ENCODE results near the gene CHD2. TPM values are rescaled to one million over a fixed set of nuclear protein-coding genes. Genes with fewer than 3 reads are reported as not detected.

CHD2 gene
- total and polyA plus RNA-seq, 4 donors = 39.4 to 547 (median 76.3) TPM

GRCh38 chr15:93040288-93041158 lies 140.4 kb downstream of the CHD2 start:
- Histone ChIP-seq H3K27ac (ENCODE audit: low read depth in 1 of 2, low read length in 1 of 2) (no peak overlapping the region), H3K4me1 (ENCODE audit: control insufficient read depth in 5 of 5, insufficient read depth in 5 of 5, low read length in 5 of 5) (peaks cover 0 to 6% (median 4%) of the 10 kb centered on the region in 5 donors), H3K27me3 (ENCODE audit: control insufficient read depth in 3 of 3, insufficient read depth in 3 of 3, low read length in 2 of 3) (no peaks in the 10 kb centered on the region), H3K4me3 (no peak overlapping the region), H3K36me3 (ENCODE audit: control insufficient read depth in 4 of 4, insufficient read depth in 4 of 4, low read length in 4 of 4) (peaks cover 0 to 9% (median 0%) of the 10 kb centered on the region in 4 donors), H3K9me3 (ENCODE audit: control insufficient read depth in 4 of 4, insufficient read depth in 3 of 4, low read length in 3 of 4) (peaks cover 0 to 3% (median 0%) of the 10 kb centered on the region in 4 donors), H3K9ac (ENCODE audit: insufficient read depth in 1 of 2, low read length in 2 of 2) (no peak overlapping the region)
- DNase-seq = no peak
- WGBS, 2 donors = 56 to 63% methylated on average over 19 to 20 of the region's 20 CpGs
- ATAC-seq (ENCODE audit: insufficient read depth, low FRiP score) = no peak
- TF ChIP-seq CTCF (IDR thresholded peaks at IDR 0.05; ENCODE audit: control extremely low read depth, extremely low read depth) = no peak

DNA sequence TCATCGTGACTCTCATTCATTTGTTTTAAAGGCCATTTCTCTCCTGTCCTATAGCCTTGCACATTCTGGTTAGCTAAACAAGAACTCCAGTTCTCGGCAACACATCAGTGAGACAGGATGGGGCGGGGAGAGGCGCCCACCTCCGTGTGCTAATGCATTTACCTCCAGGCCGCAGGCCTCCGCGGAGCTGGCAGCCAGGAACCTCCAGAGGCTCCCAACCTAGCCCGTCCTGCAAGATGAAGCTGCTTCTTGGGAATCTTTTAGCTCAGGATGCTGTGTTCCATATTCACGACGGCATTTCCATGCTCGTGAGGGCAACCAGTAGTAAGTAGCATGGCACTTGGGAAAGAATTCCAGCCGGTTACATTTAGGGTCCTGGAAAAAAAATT lies 141.0 kb downstream of the CHD2 start:
- ATAC-seq (ENCODE audit: insufficient read depth, low FRiP score) = no peak
- WGBS, 2 donors = 81 to 82% methylated on average over 13 of the region's 13 CpGs
- H3K36me3 ChIP-seq (ENCODE audit: control insufficient read depth in 4 of 4, insufficient read depth in 4 of 4, low read length in 4 of 4) = peaks cover 0 to 13% (median 1%) of the 10 kb centered on the region in 4 donors
- peaks cover 0 to 4% (median 0%) of the 10 kb centered on the region in 4 donors for H3K9me3 ChIP-seq (ENCODE audit: control insufficient read depth in 4 of 4, insufficient read depth in 3 of 4, low read length in 3 of 4)
- no peak for TF ChIP-seq CTCF (IDR thresholded peaks at IDR 0.05; ENCODE audit: control extremely low read depth, extremely low read depth)
- DNase-seq = no peak
- no peaks in the 10 kb centered on the region for H3K27me3 ChIP-seq (ENCODE audit: control insufficient read depth in 3 of 3, insufficient read depth in 3 of 3, low read length in 2 of 3)
- H3K9ac ChIP-seq (ENCODE audit: insufficient read depth in 1 of 2, low read length in 2 of 2) = no peak overlapping the region
- no peak overlapping the region for H3K4me3 ChIP-seq
- H3K27ac ChIP-seq (ENCODE audit: low read depth in 1 of 2, low read length in 1 of 2) = no peak overlapping the region
- peaks cover 0 to 6% (median 4%) of the 10 kb centered on the region in 5 donors for H3K4me1 ChIP-seq (ENCODE audit: control insufficient read depth in 5 of 5, insufficient read depth in 5 of 5, low read length in 5 of 5)

GRCh38 chr15:93042211-93042610 lies 142.1 kb downstream of the CHD2 start:
- H3K9me3 ChIP-seq (ENCODE audit: control insufficient read depth in 4 of 4, insufficient read depth in 3 of 4, low read length in 3 of 4) = peaks cover 0 to 6% (median 0%) of the 10 kb centered on the region in 4 donors
- H3K4me3 ChIP-seq = no peak overlapping the region
- ATAC-seq (ENCODE audit: insufficient read depth, low FRiP score) (no peak), DNase-seq (no peak)
- WGBS, 2 donors = 59 to 60% methylated on average over 3 of the region's 3 CpGs
- H3K36me3 ChIP-seq (ENCODE audit: control insufficient read depth in 4 of 4, insufficient read depth in 4 of 4, low read length in 4 of 4) = peaks cover 0 to 23% (median 3%) of the 10 kb centered on the region in 4 donors
- peaks cover 0 to 6% (median 0%) of the 10 kb centered on the region in 5 donors for H3K4me1 ChIP-seq (ENCODE audit: control insufficient read depth in 5 of 5, insufficient read depth in 5 of 5, low read length in 5 of 5)
- TF ChIP-seq CTCF (IDR thresholded peaks at IDR 0.05; ENCODE audit: control extremely low read depth, extremely low read depth) = no peak
- no peaks in the 10 kb centered on the region for H3K27me3 ChIP-seq (ENCODE audit: control insufficient read depth in 3 of 3, insufficient read depth in 3 of 3, low read length in 2 of 3)
- H3K9ac ChIP-seq (ENCODE audit: insufficient read depth in 1 of 2, low read length in 2 of 2) = no peak overlapping the region
- no peak overlapping the region for H3K27ac ChIP-seq (ENCODE audit: low read depth in 1 of 2, low read length in 1 of 2)
